MM.1S (cell line): ENCODE results near the gene DTD1.

Experiments used
- DNase-seq: peaks from one replicate; pipeline ENCODE4 v3.0.0-alpha.2; 2015
- H2AFZ ChIP-seq: fragments of 300-600 bp; sonication (generic); 2 replicates; pipeline ENCODE4 v1.6.0; 2016; ENCODE audit warnings: antibody characterized with exemption, low read length
- H3F3A ChIP-seq: fragments of 300-600 bp; sonication (generic); 2 replicates; pipeline ENCODE4 v1.6.1; 2016; ENCODE audit warnings: mild to moderate bottlenecking, antibody characterized with exemption, low read length, moderate library complexity, mixed read lengths; ENCODE audit not compliant: insufficient read depth
- H3K27ac ChIP-seq: fragments of 300-600 bp; sonication (generic); 2 replicates; pipeline ENCODE4 v1.5.1; 2016; ENCODE audit warnings: mild to moderate bottlenecking, low read length
- H3K27me3 ChIP-seq: fragments of 300-600 bp; sonication (generic); replicated peaks from 2 replicates; pipeline ENCODE4 v1.6.0; 2016; ENCODE audit warnings: low read length; ENCODE audit not compliant: insufficient read depth
- H3K36me3 ChIP-seq: fragments of 300-600 bp; sonication (generic); replicated peaks from 2 replicates; pipeline ENCODE4 v1.6.1; 2016; ENCODE audit warnings: mild to moderate bottlenecking, low read length, mixed read lengths; ENCODE audit not compliant: insufficient read depth
- H3K4me1 ChIP-seq: fragments of 300-600 bp; sonication (generic); 2 replicates; pipeline ENCODE4 v1.6.1; 2016; ENCODE audit warnings: low read length, mixed read lengths
- H3K4me2 ChIP-seq: fragments of 300-600 bp; sonication (generic); 2 replicates; pipeline ENCODE4 v1.6.0; 2016; ENCODE audit warnings: low read depth, low read length
- H3K4me3 ChIP-seq: fragments of 300-600 bp; sonication (generic); 2 replicates; pipeline ENCODE4 v1.5.1; 2016; ENCODE audit warnings: low read length, mixed read lengths
- H3K79me2 ChIP-seq: fragments of 300-600 bp; sonication (generic); 2 replicates; pipeline ENCODE4 v1.6.1; 2016; ENCODE audit warnings: mixed run types, low read length, mixed read lengths
- H3K9ac ChIP-seq: fragments of 300-600 bp; sonication (generic); 2 replicates; pipeline ENCODE4 v1.6.1; 2016; ENCODE audit warnings: low read length, mixed read lengths
- H3K9me2 ChIP-seq: fragments of 300-600 bp; sonication (generic); replicated peaks from 2 replicates; pipeline ENCODE4 v1.6.1; 2016; ENCODE audit warnings: mild to moderate bottlenecking, low read length, mixed read lengths; ENCODE audit not compliant: insufficient read depth
- H3K9me3 ChIP-seq: fragments of 300-600 bp; sonication (generic); replicated peaks from 2 replicates; pipeline ENCODE4 v1.6.1; 2016; ENCODE audit warnings: mild to moderate bottlenecking, low read length, mixed read lengths; ENCODE audit not compliant: insufficient read depth
- H4K20me1 ChIP-seq: fragments of 300-600 bp; sonication (generic); 2 replicates; pipeline ENCODE4 v1.6.1; 2016; ENCODE audit warnings: mild to moderate bottlenecking, low read length, moderate library complexity, mixed read lengths; ENCODE audit not compliant: insufficient read depth
- CTCF ChIP-seq: fragments of 300-600 bp; sonication (generic); IDR thresholded peaks from 2 replicates; pipeline ENCODE4 v1.5.1; 2016; ENCODE audit warnings: antibody characterized with exemption, low read length, mixed read lengths
- EZH2 ChIP-seq: fragments of 300-600 bp; sonication (generic); optimal IDR thresholded peaks from 2 replicates; pipeline ENCODE3; 2017; ENCODE audit warnings: low read depth, mild to moderate bottlenecking, antibody characterized with exemption, low read length, mixed read lengths
- EZH2phosphoT487 ChIP-seq: fragments of 300-600 bp; sonication (generic); IDR thresholded peaks from 2 replicates; pipeline ENCODE4 v1.6.1; 2018; ENCODE audit warnings: antibody characterized with exemption, low read length

Gene DTD1

GRCh38 chr20:18815194-18815942, 227.5 kb downstream of the DTD1 start:
- peak; percentile 24 for DNase-seq
- peaks cover 12% of the 10 kb centered on the region for H3K4me1 ChIP-seq
- no peak for TF ChIP-seq EZH2phosphoT487
- TF ChIP-seq EZH2, result no peak
- TF ChIP-seq CTCF, result no peak
- H3K4me3 ChIP-seq, result no peak overlapping the region
- H3K9me3 ChIP-seq, result no peaks in the 10 kb centered on the region
- no peak overlapping the region for H3K9ac ChIP-seq
- H3K79me2 ChIP-seq, result no peaks in the 10 kb centered on the region
- no peaks in the 10 kb centered on the region for H3K27me3 ChIP-seq
- H3F3A ChIP-seq, result no peaks in the 10 kb centered on the region
- no peak overlapping the region for H3K4me2 ChIP-seq
- no peaks in the 10 kb centered on the region for H3K9me2 ChIP-seq
- no peak overlapping the region; the same call in 1 of the 2 replicates for H3K27ac ChIP-seq
- H3K36me3 ChIP-seq, result no peaks in the 10 kb centered on the region
- 0 out of 2 replicates have a peak overlapping the region, but pooled peaks have one; percentile 10 for H2AFZ ChIP-seq
- H4K20me1 ChIP-seq, result no peaks in the 10 kb centered on the region
